ENCODE results near the gene HOXB5. TPM values are rescaled to one million over a fixed set of nuclear protein-coding genes. Genes with fewer than 3 reads are reported as not detected.
A peak's percentile ranks its signal among the peaks of the same experiment; 100 is the strongest.

Gene HOXB5
- polyA plus RNA-seq, 2 donors: 0.09 to 0.10 TPM

GRCh38 chr17:48628649-48629410 lies 35.3 kb upstream of the HOXB5 start:
- peaks cover 3 to 69% of the 10 kb centered on the region in 2 donors for H3K27me3 ChIP-seq (ENCODE audit: control insufficient read depth in 1 of 2, insufficient read depth in 2 of 2, low read length in 2 of 2)

GRCh38 chr17:48627623-48628521 lies 34.3 kb upstream of the HOXB5 start:
- WGBS, 2 donors: 25 to 29% methylated on average over 27 of the region's 27 CpGs
- peaks cover 3 to 71% of the 10 kb centered on the region in 2 donors for H3K27me3 ChIP-seq (ENCODE audit: control insufficient read depth in 1 of 2, insufficient read depth in 2 of 2, low read length in 2 of 2)
- no peak overlapping the region for H3K4me3 ChIP-seq (ENCODE audit: low read depth in 1 of 2, low read length in 2 of 2)
- H3K36me3 ChIP-seq (ENCODE audit: control insufficient read depth in 2 of 2, insufficient read depth in 2 of 2, low read length in 1 of 2): no peaks in the 10 kb centered on the region
- H3K9me3 ChIP-seq (ENCODE audit: control insufficient read depth in 2 of 2, insufficient read depth in 1 of 2, low read depth in 1 of 2, low read length in 1 of 2): peaks cover 0 to 2% of the 10 kb centered on the region in 2 donors
- H3K27ac ChIP-seq (ENCODE audit: low read depth in 2 of 2, low read length in 1 of 2): no peak overlapping the region
- H3K4me1 ChIP-seq (ENCODE audit: control insufficient read depth in 2 of 2, insufficient read depth in 2 of 2, low read length in 1 of 2): peaks cover 10 to 11% of the 10 kb centered on the region in 2 donors

More at GRCh38 chr17:48628649-48629410, 35.3 kb upstream of the HOXB5 start:
- peaks cover 10 to 11% of the 10 kb centered on the region in 2 donors for H3K4me1 ChIP-seq (ENCODE audit: control insufficient read depth in 2 of 2, insufficient read depth in 2 of 2, low read length in 1 of 2)
- no peaks in the 10 kb centered on the region for H3K36me3 ChIP-seq (ENCODE audit: control insufficient read depth in 2 of 2, insufficient read depth in 2 of 2, low read length in 1 of 2)
- H3K4me3 ChIP-seq (ENCODE audit: low read depth in 1 of 2, low read length in 2 of 2): no peak overlapping the region
- no peak overlapping the region for H3K27ac ChIP-seq (ENCODE audit: low read depth in 2 of 2, low read length in 1 of 2)
- WGBS, 2 donors: 25 to 26% methylated on average over 5 of the region's 5 CpGs
- peaks cover 3 to 4% of the 10 kb centered on the region in 2 donors for H3K9me3 ChIP-seq (ENCODE audit: control insufficient read depth in 2 of 2, insufficient read depth in 1 of 2, low read depth in 1 of 2, low read length in 1 of 2)

- H3K27ac ChIP-seq (ENCODE audit: low read depth in 2 of 2, low read length in 1 of 2): no peak overlapping the region
- no peaks in the 10 kb centered on the region for H3K36me3 ChIP-seq (ENCODE audit: control insufficient read depth in 2 of 2, insufficient read depth in 2 of 2, low read length in 1 of 2)
- H3K9me3 ChIP-seq (ENCODE audit: control insufficient read depth in 2 of 2, insufficient read depth in 1 of 2, low read depth in 1 of 2, low read length in 1 of 2): peaks cover 0 to 2% of the 10 kb centered on the region in 2 donors
- H3K27me3 ChIP-seq (ENCODE audit: control insufficient read depth in 1 of 2, insufficient read depth in 2 of 2, low read length in 2 of 2): peaks cover 3 to 65% of the 10 kb centered on the region in 2 donors
- 15 to 20% methylated on average over 5 of the region's 5 CpGs for WGBS, 2 donors
- no peak overlapping the region for H3K4me3 ChIP-seq (ENCODE audit: low read depth in 1 of 2, low read length in 2 of 2)
- H3K4me1 ChIP-seq (ENCODE audit: control insufficient read depth in 2 of 2, insufficient read depth in 2 of 2, low read length in 1 of 2): peaks cover 10 to 11% of the 10 kb centered on the region in 2 donors
Observed at GRCh38 chr17:48627118-48627597, 33.6 kb upstream of the HOXB5 start.

- peaks cover 3 to 63% of the 10 kb centered on the region in 2 donors for H3K27me3 ChIP-seq (ENCODE audit: control insufficient read depth in 1 of 2, insufficient read depth in 2 of 2, low read length in 2 of 2)
- WGBS, 2 donors: 2 to 4% methylated on average over 49 of the region's 50 CpGs
Observed at GRCh38 chr17:48626245-48627117, 32.9 kb upstream of the HOXB5 start, which contains the start of gene HOXB9. Gene HOXB9, minus strand, starts transcription at chr17:48626358. Its CDS starts 89 bp downstream, at chr17:48626269.

GRCh38 chr17:48625495-48626244 lies 32.1 kb upstream of the HOXB5 start:
- peaks cover 0 to 2% of the 10 kb centered on the region in 2 donors for H3K9me3 ChIP-seq (ENCODE audit: control insufficient read depth in 2 of 2, insufficient read depth in 1 of 2, low read depth in 1 of 2, low read length in 1 of 2)
- H3K4me1 ChIP-seq (ENCODE audit: control insufficient read depth in 2 of 2, insufficient read depth in 2 of 2, low read length in 1 of 2): peaks cover 10 to 11% of the 10 kb centered on the region in 2 donors
- H3K27ac ChIP-seq (ENCODE audit: low read depth in 2 of 2, low read length in 1 of 2): no peak overlapping the region
- H3K27me3 ChIP-seq (ENCODE audit: control insufficient read depth in 1 of 2, insufficient read depth in 2 of 2, low read length in 2 of 2): peaks cover 6 to 66% of the 10 kb centered on the region in 2 donors
- no peaks in the 10 kb centered on the region for H3K36me3 ChIP-seq (ENCODE audit: control insufficient read depth in 2 of 2, insufficient read depth in 2 of 2, low read length in 1 of 2)
- H3K4me3 ChIP-seq (ENCODE audit: low read depth in 1 of 2, low read length in 2 of 2): peak overlapping the region in 1 of 2 donors; percentile 2
- 1% methylated on average over 69 of the region's 69 CpGs for WGBS, 2 donors

More at GRCh38 chr17:48626245-48627117, 32.9 kb upstream of the HOXB5 start, which contains the start of gene HOXB9:
- H3K4me1 ChIP-seq (ENCODE audit: control insufficient read depth in 2 of 2, insufficient read depth in 2 of 2, low read length in 1 of 2): peaks cover 10 to 11% of the 10 kb centered on the region in 2 donors
- peaks cover 0 to 2% of the 10 kb centered on the region in 2 donors for H3K9me3 ChIP-seq (ENCODE audit: control insufficient read depth in 2 of 2, insufficient read depth in 1 of 2, low read depth in 1 of 2, low read length in 1 of 2)
- peak within 1 kb of the TSS in 1 of 2 donors; percentile 2 for H3K4me3 ChIP-seq (ENCODE audit: low read depth in 1 of 2, low read length in 2 of 2)
- H3K36me3 ChIP-seq (ENCODE audit: control insufficient read depth in 2 of 2, insufficient read depth in 2 of 2, low read length in 1 of 2): no peaks in the 10 kb centered on the region
- H3K27ac ChIP-seq (ENCODE audit: low read depth in 2 of 2, low read length in 1 of 2): no peak within 1 kb of the TSS

GRCh38 chr17:48624544-48625494 lies 31.2 kb upstream of the HOXB5 start:
- H3K27ac ChIP-seq (ENCODE audit: low read depth in 2 of 2, low read length in 1 of 2): no peak overlapping the region
- H3K9me3 ChIP-seq (ENCODE audit: control insufficient read depth in 2 of 2, insufficient read depth in 1 of 2, low read depth in 1 of 2, low read length in 1 of 2): peaks cover 0 to 2% of the 10 kb centered on the region in 2 donors
- H3K27me3 ChIP-seq (ENCODE audit: control insufficient read depth in 1 of 2, insufficient read depth in 2 of 2, low read length in 2 of 2): peaks cover 6 to 71% of the 10 kb centered on the region in 2 donors
- peaks cover 10 to 11% of the 10 kb centered on the region in 2 donors for H3K4me1 ChIP-seq (ENCODE audit: control insufficient read depth in 2 of 2, insufficient read depth in 2 of 2, low read length in 1 of 2)
- no peaks in the 10 kb centered on the region for H3K36me3 ChIP-seq (ENCODE audit: control insufficient read depth in 2 of 2, insufficient read depth in 2 of 2, low read length in 1 of 2)
- H3K4me3 ChIP-seq (ENCODE audit: low read depth in 1 of 2, low read length in 2 of 2): peak overlapping the region in 1 of 2 donors; percentile 2
- WGBS, 2 donors: 2 to 3% methylated on average over 58 to 66 of the region's 66 CpGs

GRCh38 chr17:48624118-48624517 lies 30.5 kb upstream of the HOXB5 start:
- no peaks in the 10 kb centered on the region for H3K36me3 ChIP-seq (ENCODE audit: control insufficient read depth in 2 of 2, insufficient read depth in 2 of 2, low read length in 1 of 2)
- H3K4me3 ChIP-seq (ENCODE audit: low read depth in 1 of 2, low read length in 2 of 2): no peak overlapping the region
- H3K27me3 ChIP-seq (ENCODE audit: control insufficient read depth in 1 of 2, insufficient read depth in 2 of 2, low read length in 2 of 2): peaks cover 6 to 67% of the 10 kb centered on the region in 2 donors
- H3K27ac ChIP-seq (ENCODE audit: low read depth in 2 of 2, low read length in 1 of 2): no peak overlapping the region
- WGBS, 2 donors: 26 to 29% methylated on average over 5 of the region's 5 CpGs
- H3K9me3 ChIP-seq (ENCODE audit: control insufficient read depth in 2 of 2, insufficient read depth in 1 of 2, low read depth in 1 of 2, low read length in 1 of 2): peaks cover 0 to 2% of the 10 kb centered on the region in 2 donors
- H3K4me1 ChIP-seq (ENCODE audit: control insufficient read depth in 2 of 2, insufficient read depth in 2 of 2, low read length in 1 of 2): peaks cover 10 to 11% of the 10 kb centered on the region in 2 donors
